ENCODE measurements around the gene SLMAP. TPM values are rescaled to one million over a fixed set of nuclear protein-coding genes. Genes with fewer than 3 reads are reported as not detected.
A peak's percentile ranks its signal among the peaks of the same experiment; 100 is the strongest.

Gene SLMAP
- total and polyA plus RNA-seq, 2 experiments from 2014 or later = 32.1 to 73.0 TPM

DNA sequence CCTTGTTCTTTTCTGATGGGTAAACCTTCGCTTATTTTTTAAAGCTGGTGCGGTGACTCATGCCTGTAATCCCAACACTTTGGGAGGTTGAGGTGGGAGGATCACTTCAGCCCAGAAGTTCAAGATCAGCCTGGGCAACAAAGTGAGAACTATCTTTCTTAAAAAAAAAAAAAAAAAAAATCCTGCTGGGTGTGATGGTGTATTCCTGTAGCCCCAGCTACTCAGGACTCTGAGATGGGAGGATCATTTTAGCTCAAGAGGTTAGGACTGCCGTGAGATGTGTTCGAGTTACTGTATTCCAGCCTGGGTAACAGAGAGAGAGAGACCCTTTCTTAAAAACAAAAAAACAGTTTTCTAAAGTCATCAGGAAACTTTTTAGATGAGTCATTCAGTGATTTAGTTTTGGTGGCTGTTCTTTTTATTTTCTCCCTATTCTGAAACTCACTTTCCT, 37.7 kb downstream of the SLMAP start:
- Histone ChIP-seq H3K4me3 (no peak overlapping the region), H4K20me1 (replicated peaks; ENCODE audit: insufficient read depth) (peaks cover 7% of the 10 kb centered on the region; the same call in 1 of the 2 replicates), H3K36me3 (ENCODE audit: insufficient read depth) (no peaks in the 10 kb centered on the region), H3K4me2 (no peak overlapping the region), H3K27ac (ENCODE audit: low read depth) (0 out of 2 replicates have a peak overlapping the region, but pooled peaks have one; percentile 5), H3F3A (replicated peaks; ENCODE audit: low read depth) (no peaks in the 10 kb centered on the region), H3K27me3 (ENCODE audit: insufficient read depth) (no peaks in the 10 kb centered on the region), H3K4me1 (ENCODE audit: insufficient read depth) (no peaks in the 10 kb centered on the region), H3K9me2 (ENCODE audit: insufficient read depth) (no peaks in the 10 kb centered on the region), H3K79me2 (replicated peaks; ENCODE audit: insufficient read depth) (peaks cover 96% of the 10 kb centered on the region), H2AFZ (no peak overlapping the region)
- H3K4me1 Mint-ChIP-seq = peaks cover 7% of the 10 kb centered on the region; the same call in 2 of the 3 replicates
- DNase-seq (ENCODE audit: low spot score) = no peak
- peaks cover 2% of the 10 kb centered on the region for H3K27me3 Mint-ChIP-seq (ENCODE audit: insufficient read depth, low read depth, poor library complexity)
- no peak overlapping the region for H3K4me3 Mint-ChIP-seq
- no peaks in the 10 kb centered on the region for H3K36me3 Mint-ChIP-seq (ENCODE audit: low read depth)
- no peaks in the 10 kb centered on the region for H3K9me3 Mint-ChIP-seq
- peak overlapping the region; percentile 50 for H3K27ac Mint-ChIP-seq
- ATAC-seq = no peak
- TF ChIP-seq, protein P1, sequence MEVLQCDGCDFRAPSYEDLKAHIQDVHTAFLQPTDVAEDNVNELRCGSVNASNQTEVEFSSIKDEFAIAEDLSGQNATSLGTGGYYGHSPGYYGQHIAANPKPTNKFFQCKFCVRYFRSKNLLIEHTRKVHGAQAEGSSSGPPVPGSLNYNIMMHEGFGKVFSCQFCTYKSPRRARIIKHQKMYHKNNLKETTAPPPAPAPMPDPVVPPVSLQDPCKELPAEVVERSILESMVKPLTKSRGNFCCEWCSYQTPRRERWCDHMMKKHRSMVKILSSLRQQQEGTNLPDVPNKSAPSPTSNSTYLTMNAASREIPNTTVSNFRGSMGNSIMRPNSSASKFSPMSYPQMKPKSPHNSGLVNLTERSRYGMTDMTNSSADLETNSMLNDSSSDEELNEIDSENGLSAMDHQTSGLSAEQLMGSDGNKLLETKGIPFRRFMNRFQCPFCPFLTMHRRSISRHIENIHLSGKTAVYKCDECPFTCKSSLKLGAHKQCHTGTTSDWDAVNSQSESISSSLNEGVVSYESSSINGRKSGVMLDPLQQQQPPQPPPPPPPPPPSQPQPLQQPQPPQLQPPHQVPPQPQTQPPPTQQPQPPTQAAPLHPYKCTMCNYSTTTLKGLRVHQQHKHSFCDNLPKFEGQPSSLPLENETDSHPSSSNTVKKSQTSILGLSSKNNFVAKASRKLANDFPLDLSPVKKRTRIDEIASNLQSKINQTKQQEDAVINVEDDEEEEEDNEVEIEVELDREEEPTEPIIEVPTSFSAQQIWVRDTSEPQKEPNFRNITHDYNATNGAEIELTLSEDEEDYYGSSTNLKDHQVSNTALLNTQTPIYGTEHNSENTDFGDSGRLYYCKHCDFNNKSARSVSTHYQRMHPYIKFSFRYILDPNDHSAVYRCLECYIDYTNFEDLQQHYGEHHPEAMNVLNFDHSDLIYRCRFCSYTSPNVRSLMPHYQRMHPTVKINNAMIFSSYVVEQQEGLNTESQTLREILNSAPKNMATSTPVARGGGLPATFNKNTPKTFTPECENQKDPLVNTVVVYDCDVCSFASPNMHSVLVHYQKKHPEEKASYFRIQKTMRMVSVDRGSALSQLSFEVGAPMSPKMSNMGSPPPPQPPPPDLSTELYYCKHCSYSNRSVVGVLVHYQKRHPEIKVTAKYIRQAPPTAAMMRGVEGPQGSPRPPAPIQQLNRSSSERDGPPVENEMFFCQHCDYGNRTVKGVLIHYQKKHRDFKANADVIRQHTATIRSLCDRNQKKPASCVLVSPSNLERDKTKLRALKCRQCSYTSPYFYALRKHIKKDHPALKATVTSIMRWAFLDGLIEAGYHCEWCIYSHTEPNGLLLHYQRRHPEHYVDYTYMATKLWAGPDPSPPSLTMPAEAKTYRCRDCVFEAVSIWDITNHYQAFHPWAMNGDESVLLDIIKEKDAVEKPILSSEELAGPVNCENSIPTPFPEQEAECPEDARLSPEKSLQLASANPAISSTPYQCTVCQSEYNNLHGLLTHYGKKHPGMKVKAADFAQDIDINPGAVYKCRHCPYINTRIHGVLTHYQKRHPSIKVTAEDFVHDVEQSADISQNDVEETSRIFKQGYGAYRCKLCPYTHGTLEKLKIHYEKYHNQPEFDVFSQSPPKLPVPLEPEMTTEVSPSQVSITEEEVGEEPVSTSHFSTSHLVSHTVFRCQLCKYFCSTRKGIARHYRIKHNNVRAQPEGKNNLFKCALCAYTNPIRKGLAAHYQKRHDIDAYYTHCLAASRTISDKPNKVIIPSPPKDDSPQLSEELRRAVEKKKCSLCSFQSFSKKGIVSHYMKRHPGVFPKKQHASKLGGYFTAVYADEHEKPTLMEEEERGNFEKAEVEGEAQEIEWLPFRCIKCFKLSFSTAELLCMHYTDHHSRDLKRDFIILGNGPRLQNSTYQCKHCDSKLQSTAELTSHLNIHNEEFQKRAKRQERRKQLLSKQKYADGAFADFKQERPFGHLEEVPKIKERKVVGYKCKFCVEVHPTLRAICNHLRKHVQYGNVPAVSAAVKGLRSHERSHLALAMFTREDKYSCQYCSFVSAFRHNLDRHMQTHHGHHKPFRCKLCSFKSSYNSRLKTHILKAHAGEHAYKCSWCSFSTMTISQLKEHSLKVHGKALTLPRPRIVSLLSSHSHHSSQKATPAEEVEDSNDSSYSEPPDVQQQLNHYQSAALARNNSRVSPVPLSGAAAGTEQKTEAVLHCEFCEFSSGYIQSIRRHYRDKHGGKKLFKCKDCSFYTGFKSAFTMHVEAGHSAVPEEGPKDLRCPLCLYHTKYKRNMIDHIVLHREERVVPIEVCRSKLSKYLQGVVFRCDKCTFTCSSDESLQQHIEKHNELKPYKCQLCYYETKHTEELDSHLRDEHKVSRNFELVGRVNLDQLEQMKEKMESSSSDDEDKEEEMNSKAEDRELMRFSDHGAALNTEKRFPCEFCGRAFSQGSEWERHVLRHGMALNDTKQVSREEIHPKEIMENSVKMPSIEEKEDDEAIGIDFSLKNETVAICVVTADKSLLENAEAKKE (CRISPR knock-in tag; IDR thresholded peaks at IDR 0.05) = no peak
- TF ChIP-seq CREB1 (CRISPR knock-in tag; IDR thresholded peaks at IDR 0.05; ENCODE audit: low read depth) = no peak

DNA sequence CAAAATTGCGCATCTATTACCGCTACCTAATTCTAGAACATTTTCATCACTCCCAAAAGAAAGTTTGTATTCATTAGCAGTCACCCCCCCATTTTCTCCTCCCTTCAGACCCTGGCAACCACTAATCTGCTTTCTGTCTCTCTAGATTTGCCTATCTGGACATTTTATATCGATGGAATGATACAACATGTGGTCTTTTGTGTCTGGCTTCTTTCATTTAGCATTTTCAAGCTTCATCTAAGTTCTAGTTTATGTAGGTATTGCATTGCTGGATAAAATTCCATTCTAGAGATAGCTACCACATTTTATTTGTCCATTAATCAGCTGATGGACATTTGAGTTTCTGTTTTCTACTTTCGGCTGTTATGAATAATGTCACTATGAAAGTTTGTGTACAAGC, 38.4 kb downstream of the SLMAP start:
- no peaks in the 10 kb centered on the region for H3F3A ChIP-seq (replicated peaks; ENCODE audit: low read depth)
- H3K79me2 ChIP-seq (replicated peaks; ENCODE audit: insufficient read depth) = peaks cover 96% of the 10 kb centered on the region
- H3K9me3 Mint-ChIP-seq = no peaks in the 10 kb centered on the region
- no peaks in the 10 kb centered on the region for H3K27me3 ChIP-seq (ENCODE audit: insufficient read depth)
- no peak overlapping the region for H3K4me2 ChIP-seq
- H3K36me3 ChIP-seq (ENCODE audit: insufficient read depth) = no peaks in the 10 kb centered on the region
- H4K20me1 ChIP-seq (replicated peaks; ENCODE audit: insufficient read depth) = 0 out of 2 replicates have a peak, but pooled peaks cover 8% of the 10 kb centered on the region
- no peak overlapping the region for H3K4me3 Mint-ChIP-seq
- H3K27ac Mint-ChIP-seq = 0 out of 2 replicates have a peak overlapping the region, but pooled peaks have one; percentile 3
- H2AFZ ChIP-seq = no peak overlapping the region
- ATAC-seq (no peak), DNase-seq (ENCODE audit: low spot score) (no peak)
- no peaks in the 10 kb centered on the region for H3K36me3 Mint-ChIP-seq (ENCODE audit: low read depth)
- peaks cover 7% of the 10 kb centered on the region; the same call in 2 of the 3 replicates for H3K4me1 Mint-ChIP-seq
- peaks cover 2% of the 10 kb centered on the region for H3K27me3 Mint-ChIP-seq (ENCODE audit: insufficient read depth, low read depth, poor library complexity)
- no peak overlapping the region for H3K27ac ChIP-seq (ENCODE audit: low read depth)
- no peaks in the 10 kb centered on the region for H3K9me2 ChIP-seq (ENCODE audit: insufficient read depth)
- no peaks in the 10 kb centered on the region for H3K4me1 ChIP-seq (ENCODE audit: insufficient read depth)
- H3K4me3 ChIP-seq = no peak overlapping the region
- TF ChIP-seq, protein P2, sequence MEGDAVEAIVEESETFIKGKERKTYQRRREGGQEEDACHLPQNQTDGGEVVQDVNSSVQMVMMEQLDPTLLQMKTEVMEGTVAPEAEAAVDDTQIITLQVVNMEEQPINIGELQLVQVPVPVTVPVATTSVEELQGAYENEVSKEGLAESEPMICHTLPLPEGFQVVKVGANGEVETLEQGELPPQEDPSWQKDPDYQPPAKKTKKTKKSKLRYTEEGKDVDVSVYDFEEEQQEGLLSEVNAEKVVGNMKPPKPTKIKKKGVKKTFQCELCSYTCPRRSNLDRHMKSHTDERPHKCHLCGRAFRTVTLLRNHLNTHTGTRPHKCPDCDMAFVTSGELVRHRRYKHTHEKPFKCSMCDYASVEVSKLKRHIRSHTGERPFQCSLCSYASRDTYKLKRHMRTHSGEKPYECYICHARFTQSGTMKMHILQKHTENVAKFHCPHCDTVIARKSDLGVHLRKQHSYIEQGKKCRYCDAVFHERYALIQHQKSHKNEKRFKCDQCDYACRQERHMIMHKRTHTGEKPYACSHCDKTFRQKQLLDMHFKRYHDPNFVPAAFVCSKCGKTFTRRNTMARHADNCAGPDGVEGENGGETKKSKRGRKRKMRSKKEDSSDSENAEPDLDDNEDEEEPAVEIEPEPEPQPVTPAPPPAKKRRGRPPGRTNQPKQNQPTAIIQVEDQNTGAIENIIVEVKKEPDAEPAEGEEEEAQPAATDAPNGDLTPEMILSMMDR (conservative IDR thresholded peaks at IDR 0.05; ENCODE audit: low read depth in 2 of 2) = no peak
- TF ChIP-seq JUNB (IDR thresholded peaks at IDR 0.05; ENCODE audit: unreplicated experiment) (no peak), EZH2 (IDR thresholded peaks at IDR 0.05; ENCODE audit: low read depth, unreplicated experiment) (no peak)
- TF ChIP-seq, protein P3, sequence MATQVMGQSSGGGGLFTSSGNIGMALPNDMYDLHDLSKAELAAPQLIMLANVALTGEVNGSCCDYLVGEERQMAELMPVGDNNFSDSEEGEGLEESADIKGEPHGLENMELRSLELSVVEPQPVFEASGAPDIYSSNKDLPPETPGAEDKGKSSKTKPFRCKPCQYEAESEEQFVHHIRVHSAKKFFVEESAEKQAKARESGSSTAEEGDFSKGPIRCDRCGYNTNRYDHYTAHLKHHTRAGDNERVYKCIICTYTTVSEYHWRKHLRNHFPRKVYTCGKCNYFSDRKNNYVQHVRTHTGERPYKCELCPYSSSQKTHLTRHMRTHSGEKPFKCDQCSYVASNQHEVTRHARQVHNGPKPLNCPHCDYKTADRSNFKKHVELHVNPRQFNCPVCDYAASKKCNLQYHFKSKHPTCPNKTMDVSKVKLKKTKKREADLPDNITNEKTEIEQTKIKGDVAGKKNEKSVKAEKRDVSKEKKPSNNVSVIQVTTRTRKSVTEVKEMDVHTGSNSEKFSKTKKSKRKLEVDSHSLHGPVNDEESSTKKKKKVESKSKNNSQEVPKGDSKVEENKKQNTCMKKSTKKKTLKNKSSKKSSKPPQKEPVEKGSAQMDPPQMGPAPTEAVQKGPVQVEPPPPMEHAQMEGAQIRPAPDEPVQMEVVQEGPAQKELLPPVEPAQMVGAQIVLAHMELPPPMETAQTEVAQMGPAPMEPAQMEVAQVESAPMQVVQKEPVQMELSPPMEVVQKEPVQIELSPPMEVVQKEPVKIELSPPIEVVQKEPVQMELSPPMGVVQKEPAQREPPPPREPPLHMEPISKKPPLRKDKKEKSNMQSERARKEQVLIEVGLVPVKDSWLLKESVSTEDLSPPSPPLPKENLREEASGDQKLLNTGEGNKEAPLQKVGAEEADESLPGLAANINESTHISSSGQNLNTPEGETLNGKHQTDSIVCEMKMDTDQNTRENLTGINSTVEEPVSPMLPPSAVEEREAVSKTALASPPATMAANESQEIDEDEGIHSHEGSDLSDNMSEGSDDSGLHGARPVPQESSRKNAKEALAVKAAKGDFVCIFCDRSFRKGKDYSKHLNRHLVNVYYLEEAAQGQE (IDR thresholded peaks at IDR 0.05; ENCODE audit: unreplicated experiment) = no peak
